Immature natural killer cell (primary cell): Measurements from ENCODE around the gene NDUFA7. TPM values are rescaled to one million over a fixed set of nuclear protein-coding genes. Genes with fewer than 3 reads are reported as not detected.

Source experiments
- DNase-seq, 3 donors: peaks; one replicate each; pipeline ENCODE4 v3.0.0; 2022; ENCODE audit warnings: mixed read lengths in 1 of 3
- H3K27ac Mint-ChIP-seq, 6 donors: one replicate each; pipeline ENCODE4 v1.8.0; 2020; ENCODE audit warnings: mixed read lengths in 6 of 6, mild to moderate bottlenecking in 5 of 6, inconsistent platforms in 4 of 6, moderate library complexity in 3 of 6
- H3K27me3 Mint-ChIP-seq, 3 donors: one replicate each; pipeline ENCODE4 v1.8.0; 2020 to 2021; ENCODE audit warnings: low read depth in 3 of 3, mild to moderate bottlenecking in 3 of 3, mixed read lengths in 3 of 3, moderate library complexity in 3 of 3, inconsistent platforms in 1 of 3
- H3K36me3 Mint-ChIP-seq, 3 donors: one replicate each; pipeline ENCODE4 v1.8.0; 2020; ENCODE audit warnings: mixed read lengths in 3 of 3, inconsistent platforms in 2 of 3, mild to moderate bottlenecking in 2 of 3
- H3K4me1 Mint-ChIP-seq, 2 donors: one replicate each; pipeline ENCODE4 v1.8.0; 2020; ENCODE audit warnings: inconsistent platforms in 2 of 2, mild to moderate bottlenecking in 2 of 2, mixed read lengths in 2 of 2, moderate library complexity in 1 of 2
- H3K4me3 Mint-ChIP-seq, 5 donors: one replicate each; pipeline ENCODE4 v1.8.0; 2020; ENCODE audit warnings: mild to moderate bottlenecking in 5 of 5, mixed read lengths in 5 of 5, inconsistent platforms in 3 of 5, moderate library complexity in 3 of 5
- H3K9me3 Mint-ChIP-seq, 6 donors: one replicate each; pipeline ENCODE4 v1.8.0; 2020; ENCODE audit warnings: mild to moderate bottlenecking in 6 of 6, mixed read lengths in 6 of 6, inconsistent platforms in 4 of 6, moderate library complexity in 3 of 6
- polyA plus RNA-seq, 3 donors: library from polyadenylated mRNA; unstranded; fragments of 300-500 nt; fragmentation: Illumina TruSeq; gene quantifications; one replicate each; pipeline ENCODE4 v1.2.3, GENCODE V29; 2021

Gene NDUFA7
- polyA plus RNA-seq, 3 donors from 2014 or later = 95.2 to 173 (median 132) TPM

DNA sequence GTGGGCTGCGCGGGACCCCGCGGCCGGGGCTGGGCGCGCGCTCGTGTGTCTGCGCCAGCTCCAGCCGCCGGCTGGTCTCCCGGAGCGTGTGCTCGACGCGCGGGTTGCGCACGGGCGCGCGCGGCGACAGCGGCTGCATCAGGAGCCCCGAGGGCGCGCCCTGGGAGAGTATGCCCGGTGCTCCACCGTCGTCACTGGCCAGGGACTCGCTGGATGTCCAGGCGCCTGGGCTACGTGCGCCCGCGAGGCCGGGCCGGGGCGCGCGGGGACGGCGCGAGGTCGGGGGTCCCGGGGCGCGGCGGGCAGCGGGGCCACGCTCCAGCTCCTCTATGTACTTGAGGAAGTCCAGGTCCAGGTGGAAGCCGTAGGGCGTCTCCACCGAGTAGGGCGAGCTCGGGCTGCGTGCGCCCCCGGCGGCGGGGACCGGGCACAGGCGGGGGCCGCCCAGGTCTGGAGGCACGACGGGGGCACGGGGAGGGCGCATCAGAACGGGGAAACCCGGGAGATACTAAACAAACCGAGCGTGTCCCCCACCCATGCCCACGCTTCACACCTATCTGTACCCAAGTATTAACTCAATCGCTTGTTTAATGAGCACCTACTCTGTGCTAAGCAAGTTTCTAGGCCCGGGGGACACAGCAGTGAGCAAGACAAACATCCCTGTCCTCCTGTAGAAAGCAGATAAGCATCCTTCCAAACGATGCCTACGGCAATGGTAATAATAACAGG, 14.3 kb upstream of the NDUFA7 start:
- H3K36me3 Mint-ChIP-seq = no peaks in the 10 kb centered on the region
- DNase-seq = peak; percentile 27 to 49 (median 42)
- peaks cover 7 to 15% of the 10 kb centered on the region in 2 donors for H3K4me1 Mint-ChIP-seq
- H3K27ac Mint-ChIP-seq = peak overlapping the region in 4 of 6 donors; percentile 34 to 83 (median 74)
- no peaks in the 10 kb centered on the region for H3K9me3 Mint-ChIP-seq
- H3K27me3 Mint-ChIP-seq = peaks cover 3 to 9% (median 8%) of the 10 kb centered on the region in 3 donors
- peak overlapping the region; percentile 72 to 81 (median 79) for H3K4me3 Mint-ChIP-seq

GRCh38 chr19:8334458-8335342, 13.5 kb upstream of the NDUFA7 start:
- Mint-ChIP-seq H3K9me3 (no peaks in the 10 kb centered on the region), H3K4me3 (peak overlapping the region in 2 of 5 donors; percentile 54 to 60), H3K36me3 (peaks cover 0 to 4% (median 4%) of the 10 kb centered on the region in 3 donors), H3K4me1 (peaks cover 6 to 15% of the 10 kb centered on the region in 2 donors), H3K27ac (no peak overlapping the region), H3K27me3 (peaks cover under 1 to 9% (median 8%) of the 10 kb centered on the region in 3 donors)
- DNase-seq = peak; percentile 52 to 64 (median 59)

DNA sequence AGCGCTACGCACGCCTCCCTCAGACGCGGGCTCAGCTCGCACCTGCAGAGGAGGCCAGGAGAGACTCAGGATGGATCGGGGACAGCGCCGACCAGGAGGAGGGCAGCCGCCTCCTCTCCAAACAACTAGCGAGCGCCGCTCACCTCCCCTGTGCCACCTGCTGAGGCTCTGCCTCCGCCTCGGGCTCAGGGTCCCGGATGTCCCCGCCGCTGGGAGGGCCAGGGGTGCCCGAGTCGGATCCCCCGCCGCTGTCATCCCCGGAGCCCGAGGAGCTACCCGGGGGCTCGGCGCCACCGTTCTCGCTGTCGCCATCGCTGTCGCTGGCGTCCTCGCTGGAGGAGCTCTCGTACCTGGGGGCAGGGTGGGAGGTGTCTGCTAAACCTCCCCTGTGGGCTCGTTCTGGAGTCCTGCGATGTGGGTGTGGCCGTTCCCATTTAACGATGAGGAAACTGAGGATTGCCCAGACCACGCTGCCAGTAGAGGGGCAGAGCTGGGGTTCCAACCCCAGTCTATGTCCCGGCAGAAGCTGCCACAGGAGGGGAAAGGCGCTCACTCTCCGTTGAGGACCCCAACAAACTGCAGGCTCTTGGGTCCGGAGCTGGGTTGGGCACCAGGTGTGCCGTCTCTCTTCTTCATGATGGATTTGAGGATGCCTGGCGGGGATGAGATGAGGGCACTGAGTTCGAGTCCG, 12.7 kb upstream of the NDUFA7 start:
- Mint-ChIP-seq H3K27me3 (peaks cover 0 to 9% (median 8%) of the 10 kb centered on the region in 3 donors), H3K36me3 (peaks cover 0 to 6% (median 5%) of the 10 kb centered on the region in 3 donors), H3K4me1 (peaks cover 6 to 14% of the 10 kb centered on the region in 2 donors), H3K27ac (no peak overlapping the region), H3K4me3 (peak overlapping the region in 3 of 5 donors; percentile 13 to 60 (median 54)), H3K9me3 (no peaks in the 10 kb centered on the region)
- DNase-seq = no peak

DNA sequence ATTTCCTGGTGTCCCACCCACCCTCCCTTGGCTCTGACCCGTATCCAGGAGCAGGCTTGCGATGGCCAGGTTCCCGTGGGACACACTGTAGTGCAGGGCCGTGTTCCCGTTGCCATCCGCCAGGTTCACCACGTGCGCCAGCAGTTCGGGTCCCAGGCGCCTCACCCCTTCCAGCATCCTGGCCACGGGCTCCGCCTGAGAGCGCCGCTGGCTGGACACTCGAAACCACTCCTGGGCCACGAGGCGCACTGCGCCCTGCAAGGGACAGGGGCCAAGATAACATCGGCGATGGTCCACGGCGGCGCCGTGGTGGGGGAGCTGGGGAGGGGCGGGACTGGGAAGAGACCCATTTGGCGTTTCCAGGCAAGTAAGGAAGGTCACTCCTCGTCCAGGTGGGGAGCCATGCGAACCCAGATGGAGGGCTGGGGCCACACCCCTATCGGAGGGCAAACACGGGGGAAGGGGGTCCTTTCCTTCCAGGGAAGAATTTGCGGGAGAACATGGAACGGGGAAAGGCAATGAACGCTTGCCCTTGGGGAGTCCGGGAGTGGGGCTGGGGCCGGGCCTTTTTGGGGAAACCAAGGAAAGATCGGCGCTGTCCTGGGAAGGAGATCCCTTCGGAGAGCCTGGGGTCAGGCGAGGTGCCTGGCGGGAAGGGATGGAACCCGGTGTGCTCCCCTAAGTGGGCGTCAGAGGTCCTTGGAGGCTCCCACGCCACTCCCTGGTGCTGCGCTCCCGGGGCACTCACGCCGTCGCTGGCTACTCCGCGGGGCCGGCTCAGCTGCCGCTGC, 12.0 kb upstream of the NDUFA7 start:
- H3K4me3 Mint-ChIP-seq = peak overlapping the region in 2 of 5 donors; percentile 21 to 41
- peaks cover 6 to 13% of the 10 kb centered on the region in 2 donors for H3K4me1 Mint-ChIP-seq
- no peak overlapping the region for H3K27ac Mint-ChIP-seq
- H3K9me3 Mint-ChIP-seq = no peaks in the 10 kb centered on the region
- peaks cover 0 to 10% (median 8%) of the 10 kb centered on the region in 3 donors for H3K27me3 Mint-ChIP-seq
- H3K36me3 Mint-ChIP-seq = peaks cover 0 to 6% (median 5%) of the 10 kb centered on the region in 3 donors
- DNase-seq = no peak

GRCh38 chr19:8331263-8331845, 10.2 kb upstream of the NDUFA7 start:
- Mint-ChIP-seq H3K9me3 (no peaks in the 10 kb centered on the region), H3K27ac (no peak overlapping the region), H3K27me3 (peaks cover 0 to 8% (median 2%) of the 10 kb centered on the region in 3 donors), H3K36me3 (peaks cover 0 to 6% (median 5%) of the 10 kb centered on the region in 3 donors), H3K4me3 (no peak overlapping the region), H3K4me1 (peaks cover 6 to 11% of the 10 kb centered on the region in 2 donors)
- DNase-seq = no peak

- no peaks in the 10 kb centered on the region for H3K9me3 Mint-ChIP-seq
- no peak overlapping the region for H3K4me3 Mint-ChIP-seq
- peaks cover 0 to 3% (median 0%) of the 10 kb centered on the region in 3 donors for H3K27me3 Mint-ChIP-seq
- H3K27ac Mint-ChIP-seq = peak overlapping the region in 1 of 6 donors; percentile 56
- peaks cover 0 to 4% of the 10 kb centered on the region in 2 donors for H3K4me1 Mint-ChIP-seq
- no peak for DNase-seq
- H3K36me3 Mint-ChIP-seq = peaks cover 0 to 6% (median 5%) of the 10 kb centered on the region in 3 donors
These were observed 8.8 kb upstream of the NDUFA7 start for GRCh38 chr19:8329996-8330395.

DNA sequence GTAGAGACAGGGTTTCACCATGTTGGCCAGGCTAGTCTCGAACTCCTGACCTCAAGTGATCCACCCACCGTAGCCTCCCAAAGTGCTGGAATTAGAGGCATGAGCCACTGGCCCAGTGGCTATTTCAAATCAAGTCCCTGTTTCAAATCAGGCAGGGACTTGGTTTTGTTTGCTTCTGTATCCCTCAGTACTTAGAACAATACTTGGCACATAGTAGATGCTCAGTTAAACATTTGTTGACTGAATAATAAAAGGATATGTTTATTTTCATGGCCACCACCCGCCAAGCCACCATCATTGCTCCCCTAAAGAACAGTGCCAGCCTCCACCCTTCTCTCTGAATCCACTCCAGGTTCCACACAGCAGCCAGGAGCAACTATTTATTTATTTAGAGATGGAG, 4.3 kb upstream of the NDUFA7 start:
- peaks cover 25 to 29% of the 10 kb centered on the region in 2 donors for H3K4me1 Mint-ChIP-seq
- no peak for DNase-seq
- peaks cover 0 to 6% (median 5%) of the 10 kb centered on the region in 3 donors for H3K36me3 Mint-ChIP-seq
- H3K4me3 Mint-ChIP-seq = no peak overlapping the region
- H3K9me3 Mint-ChIP-seq = no peaks in the 10 kb centered on the region
- no peak overlapping the region for H3K27ac Mint-ChIP-seq
- peaks cover 1 to 10% (median 4%) of the 10 kb centered on the region in 3 donors for H3K27me3 Mint-ChIP-seq

GRCh38 chr19:8324186-8325050, 3.2 kb upstream of the NDUFA7 start:
- Mint-ChIP-seq H3K27me3 (peaks cover 1 to 10% (median 4%) of the 10 kb centered on the region in 3 donors), H3K9me3 (no peaks in the 10 kb centered on the region), H3K27ac (peak overlapping the region in 1 of 6 donors; percentile 45)

GRCh38 chr19:8323781-8324185, 2.6 kb upstream of the NDUFA7 start:
- peak overlapping the region in 1 of 5 donors; percentile 4 for H3K4me3 Mint-ChIP-seq
- no peaks in the 10 kb centered on the region for H3K36me3 Mint-ChIP-seq
- peaks cover 35 to 37% of the 10 kb centered on the region in 2 donors for H3K4me1 Mint-ChIP-seq
- H3K27ac Mint-ChIP-seq = peak overlapping the region in 1 of 6 donors; percentile 45
- no peaks in the 10 kb centered on the region for H3K9me3 Mint-ChIP-seq
- H3K27me3 Mint-ChIP-seq = peaks cover 1 to 10% (median 4%) of the 10 kb centered on the region in 3 donors
- DNase-seq = no peak

More at GRCh38 chr19:8324186-8325050, 3.2 kb upstream of the NDUFA7 start:
- Mint-ChIP-seq H3K4me1 (peaks cover 35% of the 10 kb centered on the region in 2 donors), H3K4me3 (no peak overlapping the region), H3K36me3 (no peaks in the 10 kb centered on the region)
- no peak for DNase-seq

DNA sequence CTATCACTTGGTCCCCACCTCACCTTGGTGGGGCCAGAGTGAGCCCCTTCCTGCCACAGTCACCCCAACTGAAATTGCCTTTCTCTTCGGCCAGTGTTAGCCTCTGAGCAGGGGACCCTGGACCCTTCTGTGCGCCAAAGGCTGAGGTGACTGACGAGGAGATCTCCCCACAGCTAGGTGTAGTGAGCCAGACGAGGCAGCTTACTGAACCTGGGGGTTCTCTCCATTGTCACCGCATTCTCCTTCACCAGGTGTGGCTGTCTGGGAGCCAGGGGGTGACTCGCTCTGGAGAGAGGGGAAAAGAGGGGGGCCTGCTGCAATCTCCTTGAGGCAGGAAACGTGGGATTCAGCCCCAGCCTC, 1.4 kb upstream of the NDUFA7 start:
- Mint-ChIP-seq H3K9me3 (no peaks in the 10 kb centered on the region), H3K36me3 (no peaks in the 10 kb centered on the region), H3K4me1 (peaks cover 35 to 37% of the 10 kb centered on the region in 2 donors), H3K27ac (peak overlapping the region in 3 of 6 donors; percentile 98 to 99 (median 98)), H3K4me3 (peak overlapping the region; percentile 92 to 99 (median 97)), H3K27me3 (peaks cover 1 to 9% (median 4%) of the 10 kb centered on the region in 3 donors)
- DNase-seq = no peak

GRCh38 chr19:8321986-8322637, 937 bp upstream of the NDUFA7 start:
- Mint-ChIP-seq H3K4me3 (peak overlapping the region; percentile 92 to 99 (median 97)), H3K9me3 (no peaks in the 10 kb centered on the region), H3K27ac (peak overlapping the region; percentile 98 to 99 (median 98)), H3K27me3 (peaks cover 1 to 9% (median 4%) of the 10 kb centered on the region in 3 donors), H3K36me3 (no peaks in the 10 kb centered on the region), H3K4me1 (peaks cover 35 to 37% of the 10 kb centered on the region in 2 donors)
- DNase-seq = no peak
